Small intestine (tissue), 16 donors: ENCODE measurements around the gene KRTAP1-3. TPM values are rescaled to one million over a fixed set of nuclear protein-coding genes. Genes with fewer than 3 reads are reported as not detected.
"Not testable (repeated sequence)": the region's sequence is repeated elsewhere in the genome, so short reads cannot be mapped to it uniquely, and the experiment has no call there.

Experiments
- DNase-seq, 2 donors: peaks; one replicate each; pipeline versions ENCODE4 v3.0.0 to v3.0.0-alpha.2; 2013
- FAIRE-seq: peaks from 2 replicates; lab custom pipeline; 2012; peaks lifted over from hg19 to GRCh38; lab: Jason Lieb, UNC
- H3K27ac ChIP-seq, 3 donors: one replicate each; pipeline ENCODE4 v1.5.1; 2013; ENCODE audit warnings: low read length in 2 of 3, mild to moderate bottlenecking in 2 of 3, control low read depth in 1 of 3, inconsistent platforms in 1 of 3, low read depth in 1 of 3, moderate library complexity in 1 of 3
- H3K27me3 ChIP-seq, 3 donors: one replicate each; pipeline ENCODE4 v1.6.1; 2013; ENCODE audit warnings: low read length in 3 of 3, inconsistent platforms in 1 of 3; ENCODE audit not compliant: control insufficient read depth in 3 of 3, insufficient read depth in 3 of 3
- H3K36me3 ChIP-seq, 3 donors: one replicate each; pipeline ENCODE4 v1.6.1; 2013; ENCODE audit warnings: low read length in 3 of 3, inconsistent platforms in 1 of 3, low read depth in 1 of 3, mild to moderate bottlenecking in 1 of 3, moderate library complexity in 1 of 3; ENCODE audit not compliant: control insufficient read depth in 3 of 3, insufficient read depth in 2 of 3
- H3K4me1 ChIP-seq, 3 donors: one replicate each; pipeline ENCODE4 v1.6.1; 2013; ENCODE audit warnings: low read length in 2 of 3, inconsistent platforms in 1 of 3, low read depth in 1 of 3, mild to moderate bottlenecking in 1 of 3, moderate library complexity in 1 of 3; ENCODE audit not compliant: control insufficient read depth in 3 of 3, insufficient read depth in 2 of 3
- H3K4me3 ChIP-seq, 3 donors: one replicate each; pipeline ENCODE4 v1.5.1; 2013; ENCODE audit warnings: low read length in 3 of 3, control low read depth in 1 of 3, inconsistent platforms in 1 of 3, low read depth in 1 of 3, mild to moderate bottlenecking in 1 of 3, moderate library complexity in 1 of 3
- H3K9me3 ChIP-seq, 2 donors: one replicate each; pipeline ENCODE4 v1.6.1; 2013; ENCODE audit warnings: low read depth in 1 of 2, low read length in 1 of 2; ENCODE audit not compliant: control insufficient read depth in 2 of 2, insufficient read depth in 1 of 2
- whole genome bisulfite sequencing, 3 donors: extraction: QIAGEN DNeasy Blood & Tissue Kit; methylation state at CpG; one replicate each; pipeline ENCODE4 v1.1.7; 2013; 5-methylcytosine and 5-hydroxymethylcytosine counted together
- long read RNA-seq, 10 donors: transcript quantifications; one replicate each; lab custom pipeline, GENCODE V29; 2026
- polyA plus RNA-seq, 4 donors: library from polyadenylated mRNA; stranded (reverse) in 3 of 4; unstranded in 1 of 4; fragments of 200-250 nt in 3 of 4; fragments of 120-200 nt in 1 of 4; gene quantifications; one replicate each; pipeline versions ENCODE4 v1.2.1 to v1.2.3, GENCODE V29; 2013
- donor health status: healthy with polysubstance abuse.
- donor health status: control.
- donor health status: control.
- donor health status: Bipolar disorder and iron deficiency.
- donor health status: healthy.

KRTAP1-3 gene
- not detected for polyA plus RNA-seq
- long read RNA-seq, donor 1, result 0 reads
- long read RNA-seq, donor 2, result 0 reads
- long read RNA-seq, donor 3, result 0 reads
- long read RNA-seq, donor 4, result 0 reads
- long read RNA-seq, donor 5, result 0 reads
- long read RNA-seq, donor 6, result 0 reads
- long read RNA-seq, donor 7, result 0 reads
- long read RNA-seq, donor 8, result 0 reads
- long read RNA-seq, donor 9, result 0 reads
- long read RNA-seq, donor 10, result 0 reads

DNA sequence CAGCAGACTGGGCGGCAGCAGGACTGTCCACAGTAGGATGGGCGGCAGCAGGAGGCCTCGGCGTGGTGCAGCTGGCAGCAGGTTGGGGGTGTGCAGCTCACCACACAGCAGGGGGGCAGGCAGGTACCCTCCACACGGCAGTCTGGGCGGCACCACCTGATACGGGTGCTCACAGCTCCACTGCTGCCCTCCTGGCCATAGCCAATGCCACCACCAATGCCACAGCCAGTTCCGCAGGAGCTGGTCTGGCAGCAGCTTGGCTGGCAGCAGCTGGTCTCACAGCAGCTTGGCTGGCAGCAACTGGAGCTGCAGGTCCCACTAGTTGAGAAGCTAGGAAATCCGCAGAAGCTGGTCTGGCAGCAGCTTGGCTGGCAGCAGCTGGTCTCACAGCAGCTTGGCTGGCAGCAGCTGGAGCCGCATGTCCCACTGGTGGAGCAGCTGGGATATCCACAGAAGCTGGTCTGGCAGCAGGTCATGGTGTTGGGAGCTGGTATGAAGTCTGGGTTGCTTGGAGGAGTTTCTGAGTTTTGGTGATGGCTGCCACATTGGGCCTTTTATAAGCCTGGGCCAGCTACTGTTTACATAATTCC lies at the start of gene KRTAP1-3:
TSS of gene KRTAP1-3 (minus strand) at position 529 of the 590 bp plus-strand sequence. CDS start at position 476, 53 bp downstream.
- 80 to 88% (median 84%) methylated on average over 8 to 10 of the region's 10 CpGs for WGBS, 3 donors
- not testable (repeated sequence) for DNase-seq, H3K27ac ChIP-seq, H3K4me1 ChIP-seq, H3K4me3 ChIP-seq, H3K36me3 ChIP-seq, H3K9me3 ChIP-seq, H3K27me3 ChIP-seq, FAIRE-seq

GRCh38 chr17:41084100-41084856 lies 49.6 kb upstream of the KRTAP1-3 start, which contains the start of gene KRTAP4-7:
Gene KRTAP4-7 (plus strand): TSS chr17:41084150. CDS start chr17:41084207, 57 bp downstream.
- not testable (repeated sequence) for H3K36me3 ChIP-seq, H3K27me3 ChIP-seq, FAIRE-seq, H3K4me3 ChIP-seq, H3K4me1 ChIP-seq, H3K27ac ChIP-seq, H3K9me3 ChIP-seq, DNase-seq
- WGBS, 3 donors, result 66 to 80% (median 78%) methylated on average over 9 to 14 of the region's 14 CpGs

DNA sequence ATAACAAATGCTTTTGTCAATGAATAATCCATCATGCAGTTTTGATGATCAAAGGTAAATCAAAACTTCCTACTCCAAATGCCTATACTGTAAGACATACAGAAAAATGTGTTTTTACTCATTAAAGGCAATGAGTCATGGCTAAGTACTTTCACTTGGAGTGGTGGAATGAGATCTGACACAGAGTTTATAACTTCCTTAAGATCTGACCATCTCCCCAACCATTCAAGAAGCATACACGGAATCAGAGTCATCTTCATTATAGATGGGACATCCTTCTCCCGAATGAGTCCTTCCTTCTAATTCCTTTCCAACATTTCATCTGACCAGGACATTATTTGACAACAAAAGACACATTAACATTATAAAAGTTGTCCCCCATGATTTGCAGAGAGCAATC lies 48.8 kb upstream of the KRTAP1-3 start:
- not testable (repeated sequence) for H3K9me3 ChIP-seq, H3K36me3 ChIP-seq, H3K27ac ChIP-seq, H3K4me1 ChIP-seq, FAIRE-seq, H3K4me3 ChIP-seq, H3K27me3 ChIP-seq, DNase-seq
- 59 to 79% (median 73%) methylated on average over 2 of the region's 2 CpGs for WGBS, 3 donors

DNA sequence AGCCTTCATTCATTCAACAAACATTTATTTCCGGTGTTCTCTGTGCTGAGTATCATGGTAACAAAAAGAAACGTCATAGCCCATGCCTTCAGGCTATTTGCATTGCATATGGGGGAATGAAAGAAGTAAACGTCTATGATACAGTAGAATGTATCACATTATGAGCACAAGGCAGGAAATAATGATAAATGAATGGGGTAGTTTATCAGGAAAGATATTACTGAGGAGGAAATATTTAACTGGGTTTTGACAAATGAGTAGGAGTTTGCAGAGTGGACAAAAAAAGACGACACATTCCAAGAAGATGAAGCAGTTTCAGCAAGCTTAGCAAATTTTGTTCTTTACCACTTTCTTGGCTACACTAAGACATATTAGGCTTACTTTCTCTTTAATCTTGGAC lies 48.0 kb upstream of the KRTAP1-3 start:
- Histone ChIP-seq H3K27me3 (peaks cover 0 to 3% (median 2%) of the 10 kb centered on the region in 3 donors), H3K4me3 (no peak overlapping the region), H3K9me3 (no peaks in the 10 kb centered on the region), H3K36me3 (no peaks in the 10 kb centered on the region), H3K27ac (no peak overlapping the region), H3K4me1 (no peaks in the 10 kb centered on the region)
- FAIRE-seq (no peak), DNase-seq (no peak)
- WGBS, 3 donors, result 41 to 62% (median 55%) methylated on average over 4 of the region's 4 CpGs

DNA sequence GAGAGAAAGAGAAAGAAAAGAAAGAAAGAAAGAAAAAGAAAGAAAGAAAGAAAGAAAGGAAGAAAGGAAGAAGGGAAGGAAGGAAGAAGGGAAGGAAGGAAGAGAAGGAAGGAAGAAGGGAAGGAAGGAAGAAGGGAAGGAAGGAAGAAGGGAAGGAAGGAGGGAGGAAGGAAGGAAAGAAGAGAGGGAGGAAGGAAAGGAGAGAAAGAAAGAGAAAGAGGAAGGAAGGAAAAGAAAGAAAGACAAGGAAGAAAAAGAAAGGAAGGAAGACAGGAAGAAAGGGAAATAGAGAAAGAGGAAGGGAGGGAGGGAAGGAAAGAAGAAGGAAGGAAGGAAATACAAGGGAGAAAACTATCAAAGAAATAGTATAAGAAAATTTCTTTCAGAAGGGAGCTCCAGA lies 42.1 kb upstream of the KRTAP1-3 start:
- peaks cover 0 to 3% (median 3%) of the 10 kb centered on the region in 3 donors for H3K27me3 ChIP-seq
- H3K4me3 ChIP-seq, result no peak overlapping the region
- H3K4me1 ChIP-seq, result no peaks in the 10 kb centered on the region
- FAIRE-seq (no peak), DNase-seq (no peak)
- no peaks in the 10 kb centered on the region for H3K9me3 ChIP-seq
- H3K36me3 ChIP-seq, result no peaks in the 10 kb centered on the region
- no peak overlapping the region for H3K27ac ChIP-seq

- H3K4me3 ChIP-seq, result no peak overlapping the region
- no peaks in the 10 kb centered on the region for H3K4me1 ChIP-seq
- DNase-seq (no peak), FAIRE-seq (no peak)
- WGBS, 3 donors, result 88 to 93% (median 89%) methylated on average over 2 of the region's 2 CpGs
- no peaks in the 10 kb centered on the region for H3K36me3 ChIP-seq
- peaks cover 0 to 3% (median 0%) of the 10 kb centered on the region in 3 donors for H3K27me3 ChIP-seq
- H3K27ac ChIP-seq, result no peak overlapping the region
- H3K9me3 ChIP-seq, result no peaks in the 10 kb centered on the region
Measured at GRCh38 chr17:41073676-41074075, 39.0 kb upstream of the KRTAP1-3 start.

- Histone ChIP-seq H3K4me1 (no peaks in the 10 kb centered on the region), H3K4me3 (no peak overlapping the region), H3K36me3 (no peaks in the 10 kb centered on the region), H3K27ac (no peak overlapping the region), H3K27me3 (peaks cover 0 to 3% (median 0%) of the 10 kb centered on the region in 3 donors), H3K9me3 (no peaks in the 10 kb centered on the region)
- FAIRE-seq (no peak), DNase-seq (no peak)
- 84 to 90% (median 89%) methylated on average over 5 of the region's 5 CpGs for WGBS, 3 donors
Measured at GRCh38 chr17:41071606-41072360, 37.1 kb upstream of the KRTAP1-3 start.

DNA sequence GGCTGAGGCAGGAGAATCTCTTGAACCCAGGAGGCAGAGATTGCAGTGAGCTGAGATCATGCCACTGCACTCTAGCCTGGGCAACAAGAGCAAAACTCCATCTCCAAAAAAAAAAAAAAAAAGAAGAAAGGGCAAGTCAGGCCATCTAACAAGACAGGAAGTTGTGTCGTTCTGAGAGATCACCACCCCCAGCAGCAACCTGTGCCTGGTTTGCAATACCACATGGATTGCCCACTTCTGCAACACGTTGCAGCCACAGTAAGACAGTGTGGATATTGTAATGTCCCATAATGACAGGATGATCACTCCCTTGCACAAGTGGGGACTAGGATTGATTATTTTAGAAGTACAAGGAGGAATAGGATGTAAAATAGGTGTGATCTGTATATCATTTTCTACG lies 34.4 kb upstream of the KRTAP1-3 start:
- no peak for DNase-seq
- Histone ChIP-seq H3K4me3 (no peak overlapping the region), H3K9me3 (no peaks in the 10 kb centered on the region), H3K4me1 (no peaks in the 10 kb centered on the region), H3K27ac (no peak overlapping the region), H3K36me3 (no peaks in the 10 kb centered on the region), H3K27me3 (peaks cover 0 to 5% (median 0%) of the 10 kb centered on the region in 3 donors)
- no peak for FAIRE-seq
- 70 to 89% (median 73%) methylated on average over 3 of the region's 3 CpGs for WGBS, 3 donors
